Endothelial cell of umbilical vein (primary cell): Measurements from ENCODE around the gene MCRIP1. TPM values are rescaled to one million over a fixed set of nuclear protein-coding genes. Genes with fewer than 3 reads are reported as not detected.

ENCODE experiments used
- BruUV-seq: library from RNA; stranded (reverse); fragments of 400-500 nt; replicated peaks from 2 replicates; lab custom pipeline; 2021; lab: Mats Ljungman, UMichigan
- CTCF ChIA-PET: fragments of 300-600, 350-600 bp; sonication (Branson Sonifier 250); formaldehyde crosslinking; loops from one replicate; lab custom pipeline; 2021; ENCODE audit warnings: antibody characterized with exemption, inconsistent platforms; lab: Charles Lee
- POLR2A ChIA-PET: fragments of 300-600, 350-600 bp; sonication (Branson Sonifier 250); formaldehyde crosslinking; loops from one replicate; lab custom pipeline; 2021; ENCODE audit warnings: antibody characterized with exemption, inconsistent platforms; lab: Charles Lee
- DNase-seq: peaks from one replicate; pipeline ENCODE4 v3.0.0-alpha.2; 2011; ENCODE audit warnings: low read depth, low spot score
- FAIRE-seq: peaks from 2 replicates; lab custom pipeline; 2011; peaks lifted over from hg19 to GRCh38; lab: Jason Lieb, UNC
- H2AFZ ChIP-seq: 2 replicates; pipeline ENCODE4 v1.6.0; 2012; ENCODE audit warnings: low read depth, low read length, control low read depth, inconsistent platforms
- H3K27ac ChIP-seq: 2 replicates; pipeline ENCODE4 v1.5.1; 2011; ENCODE audit warnings: low read depth, mild to moderate bottlenecking, control low read depth, low read length, moderate library complexity; ENCODE audit not compliant: insufficient read depth
- H3K27me3 ChIP-seq, 2 experiments: 2 replicates each; pipeline versions ENCODE4 v1.6.0 to v1.6.1; 2011; ENCODE audit warnings: low read length in 2 of 2, mixed read lengths in 1 of 2; ENCODE audit not compliant: control insufficient read depth in 2 of 2, insufficient read depth in 2 of 2
- H3K36me3 ChIP-seq, 2 experiments: 2 replicates in 1 of 2; 3 replicates in 1 of 2; pipeline ENCODE4 v1.5.1; 2011; ENCODE audit warnings: low read length in 2 of 2, mild to moderate bottlenecking in 1 of 2, moderate library complexity in 1 of 2; ENCODE audit not compliant: control insufficient read depth in 2 of 2, insufficient read depth in 2 of 2; ENCODE audit errors: extremely low read depth in 1 of 2
- H3K4me1 ChIP-seq: 3 replicates; pipeline ENCODE4 v1.5.1; 2011; ENCODE audit warnings: mild to moderate bottlenecking, low read length; ENCODE audit not compliant: control insufficient read depth, insufficient read depth; ENCODE audit errors: extremely low read depth
- H3K4me2 ChIP-seq: 2 replicates; pipeline ENCODE4 v1.6.1; 2011; ENCODE audit warnings: low read length, control low read depth, mixed read lengths; ENCODE audit not compliant: insufficient read depth
- H3K4me3 ChIP-seq, 3 experiments: fragments of 200-600 bp in 1 of 3; sonication (generic), shearing (Covaris generic) in 1 of 3; replicated peaks in 1 of 3; 2 replicates each; pipeline ENCODE4 v1.5.1; 2011 to 2016; ENCODE audit warnings: control low read depth in 3 of 3, low read length in 3 of 3, mild to moderate bottlenecking in 2 of 3, inconsistent platforms in 1 of 3, low read depth in 1 of 3, moderate library complexity in 1 of 3; ENCODE audit not compliant: insufficient read depth in 1 of 3
- H3K79me2 ChIP-seq: 2 replicates; pipeline ENCODE4 v1.6.0; 2012; ENCODE audit warnings: low read length, inconsistent platforms; ENCODE audit not compliant: control insufficient read depth, insufficient read depth
- H3K9ac ChIP-seq: replicated peaks from 2 replicates; pipeline ENCODE3; 2011; ENCODE audit warnings: low read length, control low read depth; ENCODE audit not compliant: insufficient read depth; ENCODE audit errors: extremely low read depth
- H3K9me1 ChIP-seq: replicated peaks from 3 replicates; pipeline ENCODE4 v1.6.0; 2011; ENCODE audit warnings: mild to moderate bottlenecking, low read length; ENCODE audit not compliant: control insufficient read depth, insufficient read depth; ENCODE audit errors: extremely low read depth
- H3K9me3 ChIP-seq: replicated peaks from 2 replicates; pipeline ENCODE4 v1.5.1; 2012; ENCODE audit warnings: low read length, inconsistent platforms; ENCODE audit not compliant: control insufficient read depth, insufficient read depth
- H4K20me1 ChIP-seq: replicated peaks from 2 replicates; pipeline ENCODE3; 2011; ENCODE audit warnings: mild to moderate bottlenecking, low read length; ENCODE audit not compliant: control insufficient read depth, insufficient read depth; ENCODE audit errors: extremely low read depth
- CTCF ChIP-seq, 2 donors: IDR thresholded peaks; 1 replicate in 1 of 2; 2 replicates in 1 of 2; pipeline ENCODE4 v1.5.1; 2011; ENCODE audit warnings: low read length in 2 of 2, mild to moderate bottlenecking in 2 of 2, moderate library complexity in 2 of 2, control low read depth in 1 of 2, inconsistent platforms in 1 of 2, low read depth in 1 of 2; ENCODE audit not compliant: insufficient read depth in 1 of 2; ENCODE audit errors: extremely low read depth in 1 of 2
- EZH2 ChIP-seq: IDR thresholded peaks from 2 replicates; pipeline ENCODE4 v1.6.1; 2012; ENCODE audit warnings: borderline replicate concordance, low read depth, mild to moderate bottlenecking, moderate library complexity, low read length, inconsistent platforms; ENCODE audit not compliant: severe bottlenecking
- FOS ChIP-seq: IDR thresholded peaks from 2 replicates; pipeline ENCODE4 v1.6.1; 2011; ENCODE audit warnings: mild to moderate bottlenecking, low read length, moderate library complexity, borderline replicate concordance; ENCODE audit not compliant: insufficient read depth
- GATA2 ChIP-seq: IDR thresholded peaks from 2 replicates; pipeline ENCODE4 v1.7.0; 2011; ENCODE audit warnings: low read depth, mild to moderate bottlenecking, moderate library complexity, mixed read lengths, low read length; ENCODE audit not compliant: insufficient read length, insufficient read depth
- JUN ChIP-seq: IDR thresholded peaks from 2 replicates; pipeline ENCODE4 v1.6.1; 2011; ENCODE audit warnings: borderline replicate concordance, low read depth; ENCODE audit not compliant: insufficient read length, insufficient read depth
- MAX ChIP-seq: IDR thresholded peaks from 2 replicates; pipeline ENCODE4 v1.6.1; 2011; ENCODE audit not compliant: insufficient read depth, insufficient read length
- MYC ChIP-seq: IDR thresholded peaks from one replicate; pipeline ENCODE4 v1.6.1; 2011; ENCODE audit warnings: mild to moderate bottlenecking, low read depth, low read length
- POLR2A ChIP-seq: IDR thresholded peaks from 2 replicates; pipeline ENCODE4 v1.6.1; 2012; ENCODE audit warnings: low read depth, mild to moderate bottlenecking, control low read depth, low read length
- POLR2AphosphoS5 ChIP-seq: IDR thresholded peaks from 2 replicates; pipeline ENCODE4 v1.6.1; 2012; ENCODE audit warnings: low read depth, mild to moderate bottlenecking, control low read depth, low read length, moderate library complexity; ENCODE audit not compliant: insufficient read depth
- dilution Hi-C: fragments of 300-500 bp; cut with MboI; formaldehyde crosslinking; loops from one replicate; pipeline ENCODE4 v1.15.0; 2019; ENCODE audit warnings: low sequenced_read_pairs; ENCODE audit not compliant: extremely low pct_ligation_motif_present
- intact Hi-C: fragments of 100-400 bp; cut with micrococcal nuclease; formaldehyde crosslinking; loops from one replicate; pipeline ENCODE4 v1.10.0; 2022
- polyA plus RNA-seq, 4 experiments: library from polyadenylated mRNA; depleted of rRNA in 3 of 4; stranded (reverse) in 3 of 4; unstranded in 1 of 4; fragments of >200 nt; gene quantifications; 2 replicates each; pipeline versions ENCODE4 v1.2.1 to v1.2.3, GENCODE V29; 2011 to 2012; ENCODE audit warnings: missing spikeins in 1 of 4
- total RNA-seq: library from RNA; stranded (reverse); gene quantifications from 2 replicates; pipeline ENCODE4 v1.2.3, GENCODE V29; 2021

The MCRIP1 gene
- total and polyA plus RNA-seq, 2 donors (not counting 3 experiments of a cell fraction or from before 2014, with no cell fraction given), result 121 to 205 TPM

- Histone ChIP-seq H3K9me3 (no peaks in the 10 kb centered on the region), H3K27me3 (no peaks in the 10 kb centered on the region), H3K9ac (no peak overlapping the region), H3K36me3 (peaks cover 0 to 8% of the 10 kb centered on the region in 2 experiments), H3K9me1 (no peaks in the 10 kb centered on the region), H4K20me1 (no peaks in the 10 kb centered on the region), H3K79me2 (no peaks in the 10 kb centered on the region), H3K4me2 (no peak overlapping the region), H3K4me3 (no peak overlapping the region), H3K27ac (no peak overlapping the region), H3K4me1 (no peaks in the 10 kb centered on the region), H2AFZ (no peak overlapping the region)
- POLR2A ChIA-PET, result no interaction called here
- intact Hi-C loops (no loop called here), dilution Hi-C loops (no loop called here)
- FAIRE-seq, result no peak
- no peak for TF ChIP-seq GATA2
- TF ChIP-seq POLR2A, result no peak
- TF ChIP-seq POLR2AphosphoS5, result no peak
- no peak for TF ChIP-seq FOS
- no peak for TF ChIP-seq MAX
- no peak for TF ChIP-seq EZH2
- TF ChIP-seq JUN, result no peak
- no peak for TF ChIP-seq CTCF (IDR thresholded peaks at IDR 0.05; ENCODE audit: extremely low read depth in 1 of 2, insufficient read depth in 1 of 2, low read depth in 1 of 2, low read length in 2 of 2)
- no peak for TF ChIP-seq MYC
- DNase-seq, result no peak
- CTCF ChIA-PET, result no interaction called here
- BruUV-seq, result no TSS peak
These were observed 9.1 kb downstream of the MCRIP1 start for GRCh38 chr17:81823820-81824550.
